Frontal cortex (tissue), 4 donors: ENCODE data around the gene SUN1. TPM values are rescaled to one million over a fixed set of nuclear protein-coding genes. Genes with fewer than 3 reads are reported as not detected.
"Not testable (repeated sequence)": the region's sequence is repeated elsewhere in the genome, so short reads cannot be mapped to it uniquely, and the experiment has no call there.

ENCODE experiments used
- DNase-seq, 2 donors: peaks; one replicate each; pipeline ENCODE4 v3.0.0; 2012; ENCODE audit warnings: low spot score in 2 of 2
- FAIRE-seq: peaks from 2 replicates; lab custom pipeline; 2012; peaks lifted over from hg19 to GRCh38; lab: Jason Lieb, UNC
- total RNA-seq: library from RNA; depleted of rRNA; stranded (reverse); fragments of >200 nt; gene quantifications from one replicate; pipeline ENCODE4 v1.2.3, GENCODE V29; 2014
- donor health status: control.
- donor health status: control.
- donor health status: control.

SUN1 gene
- total RNA-seq, 1 donor from 2014 or later = 103 TPM

GRCh38 chr7:898460-898854, 66.2 kb downstream of the SUN1 start:
- no peak for FAIRE-seq
- DNase-seq = no peak

DNA sequence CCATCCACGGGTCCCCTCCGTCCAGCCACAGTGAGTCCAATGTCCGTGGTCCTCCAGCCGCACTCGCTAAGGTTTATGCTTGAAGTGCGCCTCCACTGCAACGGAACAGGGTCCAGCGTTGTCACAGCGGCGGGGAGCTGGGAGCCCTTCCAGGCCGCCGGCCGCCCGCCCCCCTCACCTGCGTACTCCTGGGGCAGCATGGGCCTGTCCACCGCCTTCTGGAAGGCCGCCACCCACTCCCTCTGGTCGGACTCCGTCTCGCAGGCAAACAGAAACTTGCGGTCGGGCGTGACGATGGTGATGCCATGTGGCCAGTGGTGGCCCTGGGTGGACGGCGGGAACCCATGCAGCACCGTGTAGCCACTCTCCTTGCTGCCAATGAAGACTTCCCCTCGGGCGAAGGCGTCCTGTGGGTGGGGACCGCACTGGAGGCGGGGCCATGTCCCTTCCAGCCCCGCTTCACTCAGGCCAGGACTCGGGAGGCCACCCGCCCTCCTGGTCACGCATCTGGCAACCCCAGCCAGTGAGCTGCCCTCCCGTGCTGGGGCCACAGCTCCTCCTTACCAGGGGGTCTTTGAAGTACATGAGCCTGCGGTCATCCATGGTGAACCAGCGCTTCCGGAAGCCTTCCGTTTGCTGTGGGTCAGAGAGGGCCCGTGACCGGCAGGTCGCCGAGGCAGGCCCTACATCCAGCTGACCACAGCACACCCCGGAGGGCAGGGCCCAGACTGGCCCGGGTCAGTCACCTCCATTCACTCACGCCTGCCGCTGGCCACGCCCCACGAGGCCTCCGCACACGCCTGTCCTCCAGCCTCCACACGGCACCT, 66.8 kb downstream of the SUN1 start:
- no peak for FAIRE-seq
- no peak for DNase-seq

DNA sequence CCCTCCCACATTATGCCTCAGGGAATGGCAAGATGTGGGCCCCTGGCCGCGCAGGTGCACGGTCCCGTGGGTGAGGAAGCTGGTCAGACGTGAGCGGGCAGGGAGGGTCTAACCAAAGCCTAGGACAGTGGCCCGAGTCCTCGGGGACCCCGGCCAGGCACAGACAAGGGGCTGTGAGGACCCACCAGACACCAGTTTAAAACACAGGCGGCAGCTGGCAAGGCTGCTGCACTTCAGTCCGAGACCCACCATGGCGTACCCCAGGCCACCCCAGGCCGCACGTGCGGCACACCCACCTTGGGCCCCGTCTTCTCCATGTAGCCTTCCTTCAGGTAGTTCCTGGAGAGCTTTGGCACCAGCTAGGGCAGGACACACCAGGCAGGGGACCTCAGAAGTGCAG, 67.5 kb downstream of the SUN1 start:
- FAIRE-seq = no peak

GRCh38 chr7:900331-901040, 68.2 kb downstream of the SUN1 start:
- no peak for FAIRE-seq
- no peak for DNase-seq

More for the DNA sequence above, 67.5 kb downstream of the SUN1 start:
- DNase-seq = no peak

GRCh38 chr7:901041-901387, 68.7 kb downstream of the SUN1 start:
- DNase-seq (no peak), FAIRE-seq (no peak)

DNA sequence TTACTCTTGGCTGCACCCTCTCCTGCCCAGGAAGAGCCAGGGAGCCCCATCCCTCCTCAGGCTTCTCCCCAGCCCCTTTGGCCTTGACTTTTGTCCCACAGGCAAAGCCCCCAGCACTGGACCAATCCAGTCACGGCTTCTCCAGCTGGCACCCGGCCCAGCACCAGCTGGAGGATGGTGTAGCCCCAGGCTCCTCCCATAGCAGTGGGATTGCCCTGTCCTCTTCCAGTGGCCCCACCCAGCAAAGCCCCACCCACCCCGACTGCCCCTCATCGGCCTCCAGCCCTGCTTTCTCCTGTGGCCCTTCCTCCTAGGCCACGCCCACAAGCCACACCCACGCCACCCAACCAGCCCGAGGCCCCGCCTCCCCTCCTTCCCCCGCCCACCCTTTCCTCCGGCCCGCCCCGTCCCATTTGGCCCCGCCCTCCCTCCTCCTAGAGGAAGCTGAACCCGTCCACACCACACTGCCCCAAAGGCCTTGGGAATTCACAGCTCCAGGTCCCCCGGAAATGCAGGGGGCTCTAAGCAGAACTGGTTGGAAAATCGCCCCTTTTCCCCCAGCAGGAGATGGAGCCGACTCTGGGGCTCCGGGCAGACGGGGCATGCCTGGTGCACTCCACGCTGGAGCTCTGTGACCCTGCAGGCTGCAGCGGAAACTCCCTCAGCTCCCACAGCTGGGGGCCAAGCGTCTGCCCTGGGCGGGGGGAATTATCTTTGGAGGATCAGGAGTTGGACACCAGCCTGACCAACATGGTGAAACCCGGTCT, 69.3 kb downstream of the SUN1 start:
- DNase-seq (peak; percentile 77 to 83), FAIRE-seq (no peak)

DNA sequence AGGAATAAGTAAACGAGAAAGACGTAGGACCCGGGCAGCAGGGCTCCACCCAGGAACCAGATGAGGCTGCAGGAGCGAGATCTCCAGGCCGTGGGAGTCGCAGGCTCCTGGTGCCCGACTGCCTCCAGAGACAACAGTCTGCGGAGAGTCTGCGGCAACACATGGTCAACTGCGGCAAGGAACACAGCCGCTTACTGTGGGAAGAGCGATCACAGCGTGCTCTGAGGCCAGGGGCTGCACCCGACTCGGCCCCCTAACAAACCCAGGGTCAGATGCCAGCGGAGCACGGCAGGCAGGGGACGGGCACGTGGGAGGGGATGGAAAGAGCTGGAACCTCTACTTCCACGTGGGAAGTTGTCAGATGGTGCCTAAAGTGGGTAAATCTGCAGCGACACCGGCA, 70.7 kb downstream of the SUN1 start:
- FAIRE-seq = no peak
- no peak for DNase-seq

- DNase-seq (no peak), FAIRE-seq (no peak)
These were observed 71.9 kb downstream of the SUN1 start for GRCh38 chr7:903921-904755.

DNA sequence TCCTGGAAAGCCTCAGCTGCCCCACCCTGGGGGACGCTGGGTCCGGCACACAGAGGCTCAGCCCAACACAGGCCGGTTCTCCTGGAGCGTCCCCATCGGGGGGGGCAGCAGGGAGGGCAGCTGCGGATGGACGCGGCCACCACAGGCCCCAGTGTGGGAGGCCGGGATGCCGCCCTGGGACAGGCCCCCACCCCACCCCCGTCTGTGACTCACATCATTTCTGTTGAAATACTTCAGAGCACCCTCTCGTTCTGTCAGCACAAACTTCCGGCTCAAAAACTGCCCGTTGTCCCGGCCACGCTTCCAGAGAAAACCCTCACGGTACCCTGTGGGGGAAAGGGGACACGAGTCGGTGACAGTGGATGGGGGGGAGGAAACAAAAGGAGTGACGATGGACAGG, 72.6 kb downstream of the SUN1 start:
- FAIRE-seq = no peak
- DNase-seq = no peak

GRCh38 chr7:906776-907157, 74.5 kb downstream of the SUN1 start:
- DNase-seq (no peak), FAIRE-seq (no peak)

DNA sequence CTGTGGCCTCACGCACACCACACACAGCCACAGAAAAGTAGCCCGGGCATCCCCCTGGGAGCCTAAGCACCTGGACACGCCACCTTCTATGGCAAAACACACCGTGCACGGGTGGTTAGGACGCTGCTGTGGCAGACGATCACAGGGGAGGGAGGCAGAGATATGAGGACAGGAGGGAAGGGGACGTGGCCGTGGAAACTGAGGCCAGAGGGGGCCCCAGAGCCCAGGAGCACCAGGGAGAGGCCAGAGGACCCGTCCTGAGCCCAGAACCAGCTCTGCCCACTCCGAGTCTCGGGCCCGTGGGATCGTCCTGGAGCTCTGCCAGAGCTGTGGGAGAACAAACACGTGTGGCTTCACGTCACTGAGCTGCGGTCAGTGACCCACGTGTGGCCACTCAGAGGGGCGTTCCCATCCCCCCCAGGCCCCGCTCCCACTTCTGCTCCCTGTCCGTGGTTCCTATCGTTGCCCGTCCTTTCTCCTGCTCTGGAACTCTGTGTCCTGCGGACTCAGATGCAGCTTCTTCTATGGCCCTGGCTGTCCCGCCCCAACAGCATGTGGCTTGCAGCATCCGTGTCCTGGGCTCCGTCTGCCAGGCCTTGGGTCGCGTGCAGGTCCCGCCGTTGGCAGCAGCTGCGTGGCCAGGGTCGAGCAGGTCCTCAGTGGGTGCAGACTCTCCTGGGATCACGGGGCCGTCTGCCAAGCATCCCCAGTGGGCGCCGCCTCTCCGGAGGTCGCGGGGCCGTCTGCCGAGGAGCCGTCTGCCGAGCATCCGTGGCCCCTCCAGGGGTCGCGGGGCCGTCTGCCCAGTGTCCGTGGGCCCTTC, 75.1 kb downstream of the SUN1 start:
- FAIRE-seq = no peak
- no peak for DNase-seq

GRCh38 chr7:908159-908581, 75.9 kb downstream of the SUN1 start:
- FAIRE-seq (no peak), DNase-seq (no peak)

GRCh38 chr7:908591-909357, 76.5 kb downstream of the SUN1 start:
- FAIRE-seq = not testable (repeated sequence)
- DNase-seq = peak; percentile 75 to 81

- FAIRE-seq (no peak), DNase-seq (no peak)
These were observed 77.4 kb downstream of the SUN1 start for GRCh38 chr7:909358-910329.

GRCh38 chr7:910441-910861, 78.2 kb downstream of the SUN1 start:
- DNase-seq = no peak

GRCh38 chr7:910931-911431, 78.7 kb downstream of the SUN1 start:
- DNase-seq = no peak
- FAIRE-seq = no peak

More at GRCh38 chr7:910441-910861, 78.2 kb downstream of the SUN1 start:
- no peak for FAIRE-seq
